Ectodermal cell (in vitro differentiated cells): Measurements from ENCODE around the gene LNX2.

Experiments used
- H3K27ac ChIP-seq: 2 replicates; pipeline ENCODE4 v1.7.0; 2013; ENCODE audit warnings: mild to moderate bottlenecking, low read depth, low read length; ENCODE audit not compliant: insufficient read depth, poor library complexity, severe bottlenecking
- H3K27me3 ChIP-seq: 2 replicates; pipeline ENCODE4 v1.7.0; 2013; ENCODE audit warnings: mild to moderate bottlenecking, low read length; ENCODE audit not compliant: insufficient read depth, control insufficient read depth, poor library complexity, severe bottlenecking
- H3K36me3 ChIP-seq: one replicate; pipeline ENCODE4 v1.7.0; 2013; ENCODE audit warnings: low read length; ENCODE audit not compliant: control insufficient read depth, insufficient read depth
- H3K4me1 ChIP-seq: one replicate; pipeline ENCODE4 v1.7.0; 2013; ENCODE audit warnings: low read length; ENCODE audit not compliant: control insufficient read depth, insufficient read depth
- H3K4me3 ChIP-seq: 2 replicates; pipeline ENCODE4 v1.7.0; 2013; ENCODE audit warnings: low read depth, low read length, control low read depth; ENCODE audit not compliant: insufficient read depth
- H3K9me3 ChIP-seq: 2 replicates; pipeline ENCODE4 v1.7.0; 2013; ENCODE audit warnings: mild to moderate bottlenecking, low read length, moderate library complexity; ENCODE audit not compliant: control insufficient read depth
- WGBS, 2 experiments: methylation state at CpG; one replicate each; pipeline ENCODE4 v1.1.7; 2013; ENCODE audit warnings: missing lambda C conversion rate in 2 of 2; 5-methylcytosine and 5-hydroxymethylcytosine counted together

The LNX2 gene

DNA sequence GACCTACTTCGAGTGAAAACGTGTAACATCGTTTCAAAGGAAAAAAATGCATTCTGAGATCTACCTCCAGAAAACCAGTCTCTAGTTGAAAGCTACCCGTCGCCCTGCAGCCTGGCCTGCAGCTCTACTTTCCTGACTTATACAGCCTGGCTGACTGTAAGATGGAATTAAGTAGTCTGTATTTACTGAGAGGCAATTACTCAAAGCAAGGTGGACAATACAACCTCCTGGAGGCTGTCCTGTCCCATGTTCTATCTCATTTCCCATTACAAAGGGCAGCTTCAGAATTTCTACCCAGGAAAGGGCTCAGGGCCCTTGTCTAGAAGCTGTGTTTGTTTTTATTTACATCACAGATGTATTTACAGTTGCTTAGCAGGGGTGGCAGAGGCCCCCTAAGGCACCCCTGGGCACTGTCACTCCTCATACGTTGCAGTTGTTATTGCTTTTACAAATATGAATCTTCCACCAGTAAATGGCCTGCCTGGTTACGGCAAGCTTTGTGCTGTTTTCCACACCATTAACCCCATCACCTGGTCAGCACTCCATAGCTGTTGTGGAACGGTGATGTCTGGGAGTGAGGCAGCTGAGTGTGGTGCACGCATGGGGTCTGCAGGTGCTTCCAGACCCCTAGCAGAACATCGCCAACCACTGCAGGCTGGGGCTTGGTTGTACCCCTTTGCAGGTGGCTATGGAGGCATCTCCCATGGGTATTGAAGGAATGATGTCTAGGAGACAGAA, 123.6 kb downstream of the LNX2 start:
- 77 to 78% methylated on average over 10 of the region's 10 CpGs for WGBS, 2 experiments
- H3K36me3 ChIP-seq, result no peaks in the 10 kb centered on the region

DNA sequence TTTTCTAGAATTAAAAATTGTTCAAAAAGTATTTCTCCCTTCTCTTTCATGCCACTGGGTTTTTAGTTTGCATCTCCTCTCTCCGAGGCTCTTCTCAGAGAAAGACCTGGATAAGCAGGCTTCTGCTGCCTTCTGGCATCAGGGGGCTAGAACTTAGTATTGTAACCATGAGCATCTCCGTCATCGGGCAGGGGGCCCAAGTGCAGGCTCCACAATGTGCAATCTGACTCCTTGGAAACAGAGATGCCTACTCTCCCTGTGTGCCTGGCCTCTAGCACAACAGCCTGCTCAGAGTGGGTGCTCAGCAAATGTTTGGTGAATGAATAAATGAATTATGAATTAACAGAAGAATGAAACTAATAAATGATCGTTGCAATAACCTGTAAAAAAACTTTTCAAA, 124.3 kb downstream of the LNX2 start:
- Histone ChIP-seq H3K9me3 (no peaks in the 10 kb centered on the region), H3K27me3 (no peaks in the 10 kb centered on the region), H3K27ac (no peak overlapping the region), H3K36me3 (no peaks in the 10 kb centered on the region), H3K4me3 (no peak overlapping the region), H3K4me1 (no peaks in the 10 kb centered on the region)
- 82 to 91% methylated on average over 4 of the region's 4 CpGs for WGBS, 2 experiments

More for the DNA sequence above, 123.6 kb downstream of the LNX2 start:
- Histone ChIP-seq H3K27me3 (no peaks in the 10 kb centered on the region), H3K9me3 (no peaks in the 10 kb centered on the region), H3K4me1 (no peaks in the 10 kb centered on the region), H3K4me3 (no peak overlapping the region), H3K27ac (no peak overlapping the region)
